Colonic mucosa (tissue), 4 donors: ENCODE data around the gene TK2. TPM values are rescaled to one million over a fixed set of nuclear protein-coding genes. Genes with fewer than 3 reads are reported as not detected.

Experiments
- DNase-seq: peaks from one replicate; pipeline ENCODE4 v3.0.0-alpha.2; 2020
- H3K27ac ChIP-seq: fragments of 200-600 bp; one replicate; pipeline ENCODE4 v1.8.0; 2021
- H3K27me3 ChIP-seq: fragments of 200-600 bp; one replicate; pipeline ENCODE4 v1.8.0; 2021
- H3K36me3 ChIP-seq: fragments of 200-600 bp; one replicate; pipeline ENCODE4 v1.8.0; 2021
- H3K4me1 ChIP-seq: fragments of 200-600 bp; one replicate; pipeline ENCODE4 v1.8.0; 2021; ENCODE audit warnings: mild to moderate bottlenecking
- H3K4me3 ChIP-seq: fragments of 200-600 bp; one replicate; pipeline ENCODE4 v1.8.0; 2021
- H3K9ac ChIP-seq, 2 donors: one replicate each; pipeline ENCODE4 v1.7.0; 2013; ENCODE audit warnings: control low read depth in 2 of 2, low read depth in 2 of 2, low read length in 2 of 2
- H3K9me3 ChIP-seq: fragments of 200-600 bp; one replicate; pipeline ENCODE4 v1.8.0; 2021
- intact Hi-C: fragments of 100-400 bp; cut with DNase I; formaldehyde crosslinking; loops from one replicate; pipeline ENCODE4 v1.14.1; 2022
- total RNA-seq, 2 donors: library from RNA; stranded (reverse); fragmentation: NEBNext Ultra II Directional in 1 of 2; extraction: Animal tissue kit (Norgen Biotek cat#: 25700) in 1 of 2; gene quantifications; one replicate each; pipeline ENCODE4 v1.2.1, GENCODE V29; 2021
- TF ChIP-seq, protein P1 (sequence below): fragments of 200-600 bp; IDR thresholded peaks from one replicate; pipeline ENCODE4 v1.8.0; 2022; ENCODE audit warnings: antibody characterized with exemption, mild to moderate bottlenecking
- donor health status: healthy.
- donor health status: DM: no; HTN: no; CAD: no.
- donor health status: DM: no; HTN: no; CAD: no.

Gene TK2
- total RNA-seq, 2 donors from 2014 or later: 11.9 to 17.0 TPM

DNA sequence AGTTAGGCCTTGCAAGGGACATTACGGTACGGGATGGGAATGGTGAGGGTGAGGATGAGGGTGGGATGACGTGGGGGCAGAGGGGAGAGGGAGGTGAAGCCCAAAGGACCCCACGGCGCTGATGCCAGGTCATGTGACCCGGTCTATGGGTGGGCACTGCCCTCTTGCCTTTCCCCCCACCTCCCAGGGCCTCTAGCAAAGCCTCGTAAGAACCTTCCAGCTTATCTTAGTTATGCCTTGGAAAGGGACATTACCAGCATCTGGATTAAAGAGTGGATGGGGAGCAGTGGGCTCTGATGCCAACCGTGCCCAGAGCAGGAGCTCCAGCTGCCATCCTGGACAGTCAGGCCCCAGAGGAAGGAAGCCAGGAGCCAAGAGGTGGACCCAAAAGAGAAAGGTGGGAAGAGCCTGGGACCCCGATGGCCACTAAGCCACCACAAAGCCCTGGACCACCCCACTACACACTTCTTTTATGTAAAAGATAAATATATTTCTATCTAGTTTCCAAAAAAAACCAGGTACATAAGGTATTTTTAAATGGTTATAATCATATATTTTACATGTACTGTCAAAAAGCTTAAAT lies 40.9 kb downstream of the TK2 start:
- no peaks in the 10 kb centered on the region for H3K36me3 ChIP-seq
- H3K9ac ChIP-seq: no peak overlapping the region
- no peaks in the 10 kb centered on the region for H3K4me1 ChIP-seq
- H3K27ac ChIP-seq: no peak overlapping the region
- no peak for DNase-seq
- no peaks in the 10 kb centered on the region for H3K27me3 ChIP-seq
- H3K4me3 ChIP-seq: no peak overlapping the region
- TF ChIP-seq, protein P1, sequence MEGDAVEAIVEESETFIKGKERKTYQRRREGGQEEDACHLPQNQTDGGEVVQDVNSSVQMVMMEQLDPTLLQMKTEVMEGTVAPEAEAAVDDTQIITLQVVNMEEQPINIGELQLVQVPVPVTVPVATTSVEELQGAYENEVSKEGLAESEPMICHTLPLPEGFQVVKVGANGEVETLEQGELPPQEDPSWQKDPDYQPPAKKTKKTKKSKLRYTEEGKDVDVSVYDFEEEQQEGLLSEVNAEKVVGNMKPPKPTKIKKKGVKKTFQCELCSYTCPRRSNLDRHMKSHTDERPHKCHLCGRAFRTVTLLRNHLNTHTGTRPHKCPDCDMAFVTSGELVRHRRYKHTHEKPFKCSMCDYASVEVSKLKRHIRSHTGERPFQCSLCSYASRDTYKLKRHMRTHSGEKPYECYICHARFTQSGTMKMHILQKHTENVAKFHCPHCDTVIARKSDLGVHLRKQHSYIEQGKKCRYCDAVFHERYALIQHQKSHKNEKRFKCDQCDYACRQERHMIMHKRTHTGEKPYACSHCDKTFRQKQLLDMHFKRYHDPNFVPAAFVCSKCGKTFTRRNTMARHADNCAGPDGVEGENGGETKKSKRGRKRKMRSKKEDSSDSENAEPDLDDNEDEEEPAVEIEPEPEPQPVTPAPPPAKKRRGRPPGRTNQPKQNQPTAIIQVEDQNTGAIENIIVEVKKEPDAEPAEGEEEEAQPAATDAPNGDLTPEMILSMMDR: no peak
- no peaks in the 10 kb centered on the region for H3K9me3 ChIP-seq
- intact Hi-C loops: no loop called here

DNA sequence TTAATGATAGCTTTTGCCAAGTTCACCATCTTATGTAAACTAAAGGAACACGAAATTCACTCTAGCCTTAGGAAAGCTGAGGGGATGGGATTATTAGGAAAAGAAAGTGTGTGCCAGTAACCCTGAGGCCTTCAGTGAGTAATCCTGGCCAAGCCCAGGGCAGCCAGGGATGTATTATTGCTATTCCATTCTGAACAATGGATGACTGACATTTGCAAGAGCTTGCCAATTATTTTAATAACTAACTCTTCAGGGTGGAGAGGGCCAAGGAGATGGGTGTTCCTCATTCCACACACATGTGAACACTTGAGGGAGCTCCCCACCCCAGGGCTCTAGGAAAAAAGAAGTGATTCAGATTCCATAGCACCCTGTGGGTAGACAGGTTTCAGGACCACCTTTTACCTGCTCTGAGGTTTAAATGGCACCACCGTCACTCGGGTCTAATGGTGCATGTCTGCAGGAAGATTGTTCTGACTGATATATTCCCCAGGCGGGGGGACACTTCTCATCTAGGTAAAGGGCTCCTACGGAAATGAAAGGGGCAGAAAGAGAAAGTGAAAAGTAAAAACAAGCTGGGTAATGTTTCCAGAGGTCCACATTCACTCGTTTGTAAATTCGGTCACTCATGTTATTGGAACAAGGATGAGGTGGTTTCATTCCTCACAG lies 41.5 kb downstream of the TK2 start:
- Histone ChIP-seq H3K36me3 (no peaks in the 10 kb centered on the region), H3K4me1 (no peaks in the 10 kb centered on the region), H3K4me3 (no peak overlapping the region), H3K27ac (no peak overlapping the region), H3K9ac (no peak overlapping the region), H3K27me3 (no peaks in the 10 kb centered on the region), H3K9me3 (no peaks in the 10 kb centered on the region)
- intact Hi-C loops: no loop called here
- TF ChIP-seq, protein P1: no peak
- DNase-seq: no peak

DNA sequence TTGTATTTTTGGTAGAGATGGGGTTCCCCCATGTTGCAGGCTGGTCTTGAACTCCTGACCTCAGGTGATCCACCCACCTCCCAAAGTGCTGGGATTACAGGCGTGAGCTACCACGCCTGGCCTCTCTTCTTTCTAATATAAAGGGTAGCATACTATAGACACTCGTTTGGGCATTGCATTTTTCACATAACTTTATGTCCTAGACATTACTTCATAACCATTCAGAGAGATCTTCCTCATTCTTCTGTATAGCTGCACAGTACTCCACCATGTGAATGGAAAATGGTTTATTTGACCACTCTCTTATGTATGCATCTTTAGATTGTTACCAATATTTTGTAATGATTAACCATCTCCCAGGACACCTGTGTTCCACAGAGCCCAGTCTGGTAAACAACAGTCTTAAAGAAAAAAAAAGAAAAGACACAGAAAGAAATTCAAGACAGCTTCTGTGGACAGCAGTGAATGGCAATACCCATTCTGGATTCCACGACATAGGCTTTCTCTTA lies 42.1 kb downstream of the TK2 start:
- Histone ChIP-seq H3K9ac (no peak overlapping the region), H3K27me3 (no peaks in the 10 kb centered on the region), H3K36me3 (no peaks in the 10 kb centered on the region), H3K4me3 (no peak overlapping the region), H3K4me1 (no peaks in the 10 kb centered on the region), H3K27ac (no peak overlapping the region), H3K9me3 (no peaks in the 10 kb centered on the region)
- DNase-seq: no peak
- intact Hi-C loops: no loop called here
- TF ChIP-seq, protein P1: no peak

DNA sequence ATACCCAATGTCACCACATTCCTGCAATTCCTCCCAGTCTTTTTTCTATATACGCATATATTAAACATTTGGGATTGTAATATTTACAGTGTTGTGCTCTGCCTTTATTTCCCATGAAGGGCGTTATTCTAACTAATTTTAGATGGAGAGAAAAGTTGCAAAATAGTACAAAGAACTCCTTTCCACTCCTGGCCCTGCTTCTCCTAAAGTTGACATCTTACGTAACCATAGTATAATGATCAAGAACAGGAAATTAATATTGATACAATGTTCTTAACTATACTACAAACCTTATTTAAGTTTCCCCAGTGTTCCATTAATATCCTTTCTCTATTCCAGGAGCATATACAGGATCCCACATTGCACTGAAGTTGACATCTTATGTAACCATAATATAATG lies 46.3 kb downstream of the TK2 start:
- Histone ChIP-seq H3K4me3 (no peak overlapping the region), H3K27ac (no peak overlapping the region), H3K9me3 (no peaks in the 10 kb centered on the region), H3K9ac (no peak overlapping the region), H3K4me1 (no peaks in the 10 kb centered on the region), H3K36me3 (no peaks in the 10 kb centered on the region), H3K27me3 (no peaks in the 10 kb centered on the region)
- intact Hi-C loops: no loop called here
- DNase-seq: no peak
- TF ChIP-seq, protein P1: no peak

DNA sequence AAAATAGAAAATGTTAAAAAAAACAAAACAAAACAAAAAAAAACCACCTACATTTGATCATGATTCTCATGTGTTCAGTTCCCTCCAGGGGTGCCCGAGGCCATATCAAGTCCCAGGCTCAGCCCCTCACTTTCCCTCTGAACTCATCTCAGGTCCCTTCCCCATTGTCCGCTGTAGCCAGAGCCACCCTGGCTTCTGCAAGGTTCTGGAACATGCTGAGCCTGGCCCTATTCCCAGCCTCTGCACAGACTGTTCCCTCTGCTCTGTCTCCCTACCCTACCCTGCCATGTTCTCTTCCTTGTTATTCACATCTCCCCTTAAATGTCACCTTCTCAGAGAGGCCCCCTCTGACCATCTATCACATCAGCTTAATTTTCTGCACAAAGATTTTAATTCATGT lies 46.9 kb downstream of the TK2 start:
- intact Hi-C loops: no loop called here
- H3K9me3 ChIP-seq: no peaks in the 10 kb centered on the region
- no peaks in the 10 kb centered on the region for H3K27me3 ChIP-seq
- DNase-seq: no peak
- TF ChIP-seq, protein P1: no peak
- no peak overlapping the region for H3K9ac ChIP-seq
- H3K36me3 ChIP-seq: no peaks in the 10 kb centered on the region
- H3K27ac ChIP-seq: no peak overlapping the region
- H3K4me3 ChIP-seq: no peak overlapping the region
- no peaks in the 10 kb centered on the region for H3K4me1 ChIP-seq
